WTC11 (cell line): ENCODE measurements around the gene WNT6. TPM values are rescaled to one million over a fixed set of nuclear protein-coding genes. Genes with fewer than 3 reads are reported as not detected.

Experiments
- ATAC-seq: fragments of 200-7000 bp; cut with Tn5 transposase; 2 replicates; pipeline ENCODE4 v1.10.0; 2021; ENCODE audit warnings: mild to moderate bottlenecking, moderate library complexity
- CTCF ChIA-PET: fragments of 300-600 bp; sonication (Branson Sonifier 250); formaldehyde crosslinking; loops from one replicate; lab custom pipeline; 2021; ENCODE audit warnings: antibody characterized with exemption; lab: Charles Lee
- POLR2A ChIA-PET: fragments of 350-600 bp; sonication (Branson Sonifier 250); formaldehyde crosslinking; loops from one replicate; lab custom pipeline; 2021; ENCODE audit warnings: antibody characterized with exemption; lab: Charles Lee
- DNase-seq: peaks from one replicate; pipeline ENCODE4 v3.0.0; 2021; ENCODE audit warnings: low spot score
- H3K27ac Mint-ChIP-seq: 2 replicates; pipeline ENCODE4 v1.8.0; 2021; ENCODE audit warnings: mixed read lengths
- H3K27me3 Mint-ChIP-seq: 2 replicates; pipeline ENCODE4 v1.8.0; 2021; ENCODE audit warnings: low read depth, mild to moderate bottlenecking, moderate library complexity, mixed read lengths
- H3K36me3 Mint-ChIP-seq: 2 replicates; pipeline ENCODE4 v1.8.0; 2021; ENCODE audit warnings: mixed read lengths
- H3K4me1 Mint-ChIP-seq: 2 replicates; pipeline ENCODE4 v1.8.0; 2022; ENCODE audit warnings: mixed read lengths
- H3K4me3 Mint-ChIP-seq: 2 replicates; pipeline ENCODE4 v1.8.0; 2021; ENCODE audit warnings: mild to moderate bottlenecking, moderate library complexity, mixed read lengths
- H3K9me3 Mint-ChIP-seq: 2 replicates; pipeline ENCODE4 v1.8.0; 2021; ENCODE audit warnings: mixed read lengths
- AR ChIP-seq: fragments of 250-450 bp; sonication (Bioruptor Pico); IDR thresholded peaks from 2 replicates; pipeline ENCODE4 v1.9.0; 2021; ENCODE audit warnings: mild to moderate bottlenecking
- ATF2 ChIP-seq: sonication (generic); formaldehyde crosslinking; IDR thresholded peaks from 2 replicates; pipeline ENCODE4 v1.8.1; 2022; ENCODE audit warnings: low read depth, missing genetic modification reagents, borderline replicate concordance
- CDX4 ChIP-seq: fragments of 250-450 bp; sonication (Bioruptor Pico); IDR thresholded peaks from 2 replicates; pipeline ENCODE4 v1.9.0; 2021; ENCODE audit warnings: moderate library complexity, mild to moderate bottlenecking, inconsistent platforms, borderline replicate concordance
- CREM ChIP-seq: sonication (generic); formaldehyde crosslinking; IDR thresholded peaks from 2 replicates; pipeline ENCODE4 v1.8.1; 2022; ENCODE audit warnings: mild to moderate bottlenecking, missing genetic modification reagents, moderate library complexity
- FOXP1 ChIP-seq: sonication (generic); formaldehyde crosslinking; IDR thresholded peaks from 2 replicates; pipeline ENCODE4 v1.8.0; 2022; ENCODE audit warnings: missing genetic modification reagents, mild to moderate bottlenecking, moderate library complexity, borderline replicate concordance
- JAZF1 ChIP-seq: fragments of 250-450 bp; sonication (Bioruptor Pico); IDR thresholded peaks from 2 replicates; pipeline ENCODE4 v1.9.0; 2021; ENCODE audit warnings: moderate library complexity, mild to moderate bottlenecking, inconsistent platforms
- MXD4 ChIP-seq: fragments of 250-450 bp; sonication (Bioruptor Pico); IDR thresholded peaks from 2 replicates; pipeline ENCODE4 v1.8.0; 2021; ENCODE audit warnings: mild to moderate bottlenecking, moderate library complexity, borderline replicate concordance
- NR1H2 ChIP-seq: sonication (generic); formaldehyde crosslinking; IDR thresholded peaks from 2 replicates; pipeline ENCODE4 v1.9.0; 2021; ENCODE audit warnings: mild to moderate bottlenecking, moderate library complexity, missing genetic modification reagents
- NR2C2 ChIP-seq: sonication (generic); formaldehyde crosslinking; IDR thresholded peaks from 2 replicates; pipeline ENCODE4 v1.8.0; 2022; ENCODE audit warnings: mild to moderate bottlenecking, missing genetic modification reagents
- RELA ChIP-seq: sonication (generic); formaldehyde crosslinking; IDR thresholded peaks from 2 replicates; pipeline ENCODE4 v1.8.1; 2022; ENCODE audit warnings: missing genetic modification reagents, mild to moderate bottlenecking, borderline replicate concordance
- SOX15 ChIP-seq: fragments of 250-450 bp; sonication (Bioruptor Pico); IDR thresholded peaks from 2 replicates; pipeline ENCODE4 v1.9.0; 2021; ENCODE audit warnings: mild to moderate bottlenecking
- ZNF317 ChIP-seq: sonication (generic); formaldehyde crosslinking; IDR thresholded peaks from 2 replicates; pipeline ENCODE4 v1.8.1; 2023; ENCODE audit warnings: low read depth, mild to moderate bottlenecking, moderate library complexity, missing genetic modification reagents, borderline replicate concordance
- ZNF396 ChIP-seq: fragments of 250-450 bp; sonication (Bioruptor Pico); IDR thresholded peaks from 2 replicates; pipeline ENCODE4 v1.8.0; 2021; ENCODE audit warnings: mild to moderate bottlenecking, moderate library complexity, borderline replicate concordance
- ZNF416 ChIP-seq: fragments of 250-450 bp; sonication (Bioruptor Pico); IDR thresholded peaks from 2 replicates; pipeline ENCODE4 v1.9.0; 2021; ENCODE audit warnings: mild to moderate bottlenecking, inconsistent platforms
- total RNA-seq: library from RNA; stranded (reverse); gene quantifications from 3 replicates; pipeline ENCODE4 v1.2.3, GENCODE V29; 2021
- TF ChIP-seq, protein P1 (sequence below): sonication (generic); formaldehyde crosslinking; IDR thresholded peaks from 2 replicates; pipeline ENCODE4 v1.8.0; 2022; ENCODE audit warnings: missing genetic modification reagents
- TF ChIP-seq, protein P2 (sequence below): sonication (generic); formaldehyde crosslinking; conservative IDR thresholded peaks from 2 replicates; pipeline ENCODE4 v1.8.1; 2023; ENCODE audit warnings: mild to moderate bottlenecking, low read depth, missing genetic modification reagents, moderate library complexity

The WNT6 gene
- total RNA-seq, 1 experiment from 2014 or later, result not detected

DNA sequence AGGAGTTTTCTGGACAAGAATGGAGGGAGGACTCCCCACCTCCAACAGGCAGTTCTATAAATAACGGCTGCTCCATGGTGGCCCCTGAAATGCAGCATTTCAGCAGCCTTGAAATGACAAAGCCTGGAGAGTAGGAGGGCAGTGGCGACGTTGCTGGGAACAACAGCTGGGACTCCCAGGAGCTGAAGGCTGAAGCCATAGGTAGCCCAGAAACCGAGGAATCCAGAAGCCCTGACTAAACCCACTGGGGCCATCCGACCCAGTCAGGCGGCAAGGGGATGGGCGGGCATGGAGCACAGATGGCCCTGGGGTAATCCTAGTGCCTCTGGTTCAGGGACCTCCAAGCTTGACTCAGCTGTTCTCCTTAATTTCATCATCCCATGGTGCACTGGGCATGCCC is 37.0 kb upstream of the WNT6 start:
- ATAC-seq, result no peak
- TF ChIP-seq, protein P1, sequence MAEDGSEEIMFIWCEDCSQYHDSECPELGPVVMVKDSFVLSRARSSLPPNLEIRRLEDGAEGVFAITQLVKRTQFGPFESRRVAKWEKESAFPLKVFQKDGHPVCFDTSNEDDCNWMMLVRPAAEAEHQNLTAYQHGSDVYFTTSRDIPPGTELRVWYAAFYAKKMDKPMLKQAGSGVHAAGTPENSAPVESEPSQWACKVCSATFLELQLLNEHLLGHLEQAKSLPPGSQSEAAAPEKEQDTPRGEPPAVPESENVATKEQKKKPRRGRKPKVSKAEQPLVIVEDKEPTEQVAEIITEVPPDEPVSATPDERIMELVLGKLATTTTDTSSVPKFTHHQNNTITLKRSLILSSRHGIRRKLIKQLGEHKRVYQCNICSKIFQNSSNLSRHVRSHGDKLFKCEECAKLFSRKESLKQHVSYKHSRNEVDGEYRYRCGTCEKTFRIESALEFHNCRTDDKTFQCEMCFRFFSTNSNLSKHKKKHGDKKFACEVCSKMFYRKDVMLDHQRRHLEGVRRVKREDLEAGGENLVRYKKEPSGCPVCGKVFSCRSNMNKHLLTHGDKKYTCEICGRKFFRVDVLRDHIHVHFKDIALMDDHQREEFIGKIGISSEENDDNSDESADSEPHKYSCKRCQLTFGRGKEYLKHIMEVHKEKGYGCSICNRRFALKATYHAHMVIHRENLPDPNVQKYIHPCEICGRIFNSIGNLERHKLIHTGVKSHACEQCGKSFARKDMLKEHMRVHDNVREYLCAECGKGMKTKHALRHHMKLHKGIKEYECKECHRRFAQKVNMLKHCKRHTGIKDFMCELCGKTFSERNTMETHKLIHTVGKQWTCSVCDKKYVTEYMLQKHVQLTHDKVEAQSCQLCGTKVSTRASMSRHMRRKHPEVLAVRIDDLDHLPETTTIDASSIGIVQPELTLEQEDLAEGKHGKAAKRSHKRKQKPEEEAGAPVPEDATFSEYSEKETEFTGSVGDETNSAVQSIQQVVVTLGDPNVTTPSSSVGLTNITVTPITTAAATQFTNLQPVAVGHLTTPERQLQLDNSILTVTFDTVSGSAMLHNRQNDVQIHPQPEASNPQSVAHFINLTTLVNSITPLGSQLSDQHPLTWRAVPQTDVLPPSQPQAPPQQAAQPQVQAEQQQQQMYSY (CRISPR knock-in tag), result no peak
- TF ChIP-seq NR1H2 (CRISPR knock-in tag) (no peak), SOX15 (no peak), FOXP1 (CRISPR knock-in tag) (no peak), ZNF396 (no peak), JAZF1 (CRISPR knock-in tag) (no peak), ZNF317 (no peak), CDX4 (CRISPR knock-in tag) (no peak), AR (CRISPR knock-in tag) (no peak), RELA (CRISPR knock-in tag) (no peak), ATF2 (no peak), NR2C2 (CRISPR knock-in tag) (no peak)
- no peaks in the 10 kb centered on the region for H3K36me3 Mint-ChIP-seq

GRCh38 chr2:218823196-218823855 is 36.3 kb upstream of the WNT6 start:
- POLR2A ChIA-PET, result no interaction called here
- peaks cover 3% of the 10 kb centered on the region; the same call in 1 of the 2 replicates for H3K4me1 Mint-ChIP-seq
- H3K27me3 Mint-ChIP-seq, result no peaks in the 10 kb centered on the region

More for the DNA sequence above, 37.0 kb upstream of the WNT6 start:
- Mint-ChIP-seq H3K27me3 (no peaks in the 10 kb centered on the region), H3K27ac (no peak overlapping the region), H3K4me3 (no peak overlapping the region), H3K4me1 (peaks cover 3% of the 10 kb centered on the region; the same call in 1 of the 2 replicates), H3K9me3 (no peaks in the 10 kb centered on the region)
- ChIA-PET CTCF (interaction anchor here (0.6 to 1.4 kb wide), 4 partner anchors 25 to 331 kb away, joined by 3 to 4 read pairs (median 4); partner anchors contain the start of gene CYP27A1), POLR2A (no interaction called here)
- no peak for DNase-seq

More at GRCh38 chr2:218823196-218823855, 36.3 kb upstream of the WNT6 start:
- Mint-ChIP-seq H3K4me3 (no peak overlapping the region), H3K9me3 (no peaks in the 10 kb centered on the region), H3K27ac (no peak overlapping the region), H3K36me3 (no peaks in the 10 kb centered on the region)
- CTCF ChIA-PET, result interaction anchor here (0.6 to 1.4 kb wide), 3 partner anchors 24 to 330 kb away, joined by 3 to 4 read pairs (median 4); partner anchors contain the start of gene CYP27A1
- DNase-seq (no peak), ATAC-seq (no peak)
- TF ChIP-seq, protein P2, sequence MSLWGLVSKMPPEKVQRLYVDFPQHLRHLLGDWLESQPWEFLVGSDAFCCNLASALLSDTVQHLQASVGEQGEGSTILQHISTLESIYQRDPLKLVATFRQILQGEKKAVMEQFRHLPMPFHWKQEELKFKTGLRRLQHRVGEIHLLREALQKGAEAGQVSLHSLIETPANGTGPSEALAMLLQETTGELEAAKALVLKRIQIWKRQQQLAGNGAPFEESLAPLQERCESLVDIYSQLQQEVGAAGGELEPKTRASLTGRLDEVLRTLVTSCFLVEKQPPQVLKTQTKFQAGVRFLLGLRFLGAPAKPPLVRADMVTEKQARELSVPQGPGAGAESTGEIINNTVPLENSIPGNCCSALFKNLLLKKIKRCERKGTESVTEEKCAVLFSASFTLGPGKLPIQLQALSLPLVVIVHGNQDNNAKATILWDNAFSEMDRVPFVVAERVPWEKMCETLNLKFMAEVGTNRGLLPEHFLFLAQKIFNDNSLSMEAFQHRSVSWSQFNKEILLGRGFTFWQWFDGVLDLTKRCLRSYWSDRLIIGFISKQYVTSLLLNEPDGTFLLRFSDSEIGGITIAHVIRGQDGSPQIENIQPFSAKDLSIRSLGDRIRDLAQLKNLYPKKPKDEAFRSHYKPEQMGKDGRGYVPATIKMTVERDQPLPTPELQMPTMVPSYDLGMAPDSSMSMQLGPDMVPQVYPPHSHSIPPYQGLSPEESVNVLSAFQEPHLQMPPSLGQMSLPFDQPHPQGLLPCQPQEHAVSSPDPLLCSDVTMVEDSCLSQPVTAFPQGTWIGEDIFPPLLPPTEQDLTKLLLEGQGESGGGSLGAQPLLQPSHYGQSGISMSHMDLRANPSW, result no peak
- TF ChIP-seq CREM (CRISPR knock-in tag), result no peak
- no peak for TF ChIP-seq ZNF416 (CRISPR knock-in tag)
- no peak for TF ChIP-seq MXD4 (CRISPR knock-in tag)
